GM23338 (cell line): ENCODE results near the gene GFER. TPM values are rescaled to one million over a fixed set of nuclear protein-coding genes. Genes with fewer than 3 reads are reported as not detected.

Source experiments
- ATAC-seq: fragments of 200-7000 bp; cut with Tn5 transposase; 3 replicates; pipeline ENCODE4 v1.9.1; 2020
- DNase-seq: peaks from one replicate; pipeline ENCODE4 v3.0.0-alpha.2; 2015; ENCODE audit warnings: low spot score
- H2AFZ ChIP-seq: fragments of 200-600 bp; sonication (generic); 2 replicates; pipeline ENCODE4 v1.8.0; 2016; ENCODE audit warnings: antibody characterized with exemption, mild to moderate bottlenecking, moderate library complexity
- H3F3A ChIP-seq: fragments of 200-600 bp; sonication (generic); replicated peaks from 2 replicates; pipeline ENCODE4 v1.8.0; 2017; ENCODE audit warnings: antibody characterized with exemption, mixed run types, low read depth
- H3K27ac ChIP-seq: fragments of 200-600 bp; sonication (generic); 2 replicates; pipeline ENCODE4 v1.6.1; 2016; ENCODE audit warnings: low read depth
- H3K27me3 ChIP-seq: fragments of 200-600 bp; sonication (generic); 2 replicates; pipeline ENCODE4 v1.8.0; 2016; ENCODE audit warnings: mild to moderate bottlenecking, mixed run types, moderate library complexity; ENCODE audit not compliant: insufficient read depth
- H3K36me3 ChIP-seq: fragments of 200-600 bp; sonication (generic); 2 replicates; pipeline ENCODE4 v1.8.0; 2016; ENCODE audit warnings: mild to moderate bottlenecking; ENCODE audit not compliant: insufficient read depth
- H3K4me1 ChIP-seq: fragments of 200-600 bp; sonication (generic); 2 replicates; pipeline ENCODE4 v1.8.0; 2016; ENCODE audit warnings: mild to moderate bottlenecking, moderate library complexity; ENCODE audit not compliant: insufficient read depth
- H3K4me2 ChIP-seq: fragments of 200-600 bp; sonication (generic); 2 replicates; pipeline ENCODE4 v1.7.1; 2017; ENCODE audit warnings: mixed run types
- H3K4me3 ChIP-seq: fragments of 200-600 bp; sonication (generic); 2 replicates; pipeline ENCODE4 v1.6.1; 2016; ENCODE audit warnings: mixed run types
- H3K79me2 ChIP-seq: fragments of 200-600 bp; sonication (generic); replicated peaks from 2 replicates; pipeline ENCODE4 v1.8.0; 2017; ENCODE audit warnings: mild to moderate bottlenecking; ENCODE audit not compliant: insufficient read depth
- H3K9me2 ChIP-seq: fragments of 200-600 bp; sonication (generic); 2 replicates; pipeline ENCODE4 v1.8.0; 2017; ENCODE audit not compliant: insufficient read depth
- H4K20me1 ChIP-seq: fragments of 200-600 bp; sonication (generic); replicated peaks from 2 replicates; pipeline ENCODE4 v1.8.0; 2017; ENCODE audit warnings: mild to moderate bottlenecking; ENCODE audit not compliant: insufficient read depth
- H3K27ac Mint-ChIP-seq: 2 replicates; pipeline ENCODE4 v1.8.0; 2020; ENCODE audit warnings: inconsistent platforms, mild to moderate bottlenecking, moderate library complexity, mixed read lengths
- H3K27me3 Mint-ChIP-seq: 3 replicates; pipeline ENCODE4 v1.8.0; 2022; ENCODE audit warnings: low read depth, mild to moderate bottlenecking, moderate library complexity, mixed read lengths, inconsistent platforms; ENCODE audit not compliant: insufficient read depth, poor library complexity
- H3K36me3 Mint-ChIP-seq: 3 replicates; pipeline ENCODE4 v1.8.0; 2021; ENCODE audit warnings: low read depth, mild to moderate bottlenecking, inconsistent platforms, moderate library complexity, mixed read lengths
- H3K4me1 Mint-ChIP-seq: 3 replicates; pipeline ENCODE4 v1.8.0; 2020; ENCODE audit warnings: mild to moderate bottlenecking, inconsistent platforms, mixed read lengths
- H3K4me3 Mint-ChIP-seq: 3 replicates; pipeline ENCODE4 v1.8.0; 2021; ENCODE audit warnings: moderate library complexity, mild to moderate bottlenecking, inconsistent platforms, mixed read lengths
- H3K9me3 Mint-ChIP-seq: 3 replicates; pipeline ENCODE4 v1.8.0; 2020; ENCODE audit warnings: moderate library complexity, mild to moderate bottlenecking, inconsistent platforms, mixed read lengths
- CREB1 ChIP-seq: fragments of 250-450 bp; sonication (Bioruptor Pico); IDR thresholded peaks from 2 replicates; pipeline ENCODE4 v1.5.0; 2020; ENCODE audit warnings: low read depth, mild to moderate bottlenecking, moderate library complexity
- CTCF ChIP-seq, 2 experiments: fragments of 200-600 bp in 1 of 2; sonication (generic) in 1 of 2; conservative IDR thresholded peaks; 2 replicates each; pipeline versions ENCODE4 v1.5.1 to v1.6.1; 2016 to 2017; ENCODE audit warnings: antibody characterized with exemption in 2 of 2, low read depth in 2 of 2, mild to moderate bottlenecking in 2 of 2, moderate library complexity in 1 of 2
- ETS1 ChIP-seq: IDR thresholded peaks from 2 replicates; pipeline ENCODE4 v1.6.1; 2016; ENCODE audit warnings: antibody characterized with exemption
- EZH2 ChIP-seq: fragments of 200-600 bp; sonication (generic); IDR thresholded peaks from one replicate; pipeline ENCODE4 v1.8.0; 2017; ENCODE audit warnings: antibody characterized with exemption, mild to moderate bottlenecking, low read depth; ENCODE audit not compliant: unreplicated experiment
- EZH2phosphoT487 ChIP-seq: fragments of 200-600 bp; sonication (generic); IDR thresholded peaks from one replicate; pipeline ENCODE4 v1.8.1; 2018; ENCODE audit warnings: antibody characterized with exemption; ENCODE audit not compliant: unreplicated experiment
- JUNB ChIP-seq: IDR thresholded peaks from one replicate; pipeline ENCODE4 v1.6.1; 2016; ENCODE audit warnings: antibody characterized with exemption; ENCODE audit not compliant: unreplicated experiment
- NANOG ChIP-seq: IDR thresholded peaks from 2 replicates; pipeline ENCODE4 v1.6.1; 2016; ENCODE audit warnings: antibody characterized with exemption, borderline replicate concordance
- POLR2AphosphoS5 ChIP-seq: IDR thresholded peaks from 2 replicates; pipeline ENCODE4 v1.6.1; 2016; ENCODE audit warnings: antibody characterized with exemption, low read depth
- STAT1 ChIP-seq: IDR thresholded peaks from one replicate; pipeline ENCODE4 v1.6.1; 2016; ENCODE audit warnings: antibody characterized with exemption; ENCODE audit not compliant: unreplicated experiment
- ZNF114 ChIP-seq: fragments of 250-450 bp; sonication (Bioruptor Pico); IDR thresholded peaks from 2 replicates; pipeline ENCODE4 v1.5.0; 2020; ENCODE audit warnings: mild to moderate bottlenecking, moderate library complexity
- ZNF331 ChIP-seq: fragments of 250-450 bp; sonication (Bioruptor Pico); IDR thresholded peaks from 2 replicates; pipeline ENCODE4 v1.5.0; 2020; ENCODE audit warnings: low read depth, mild to moderate bottlenecking, moderate library complexity
- polyA plus RNA-seq: library from polyadenylated mRNA; unstranded; fragments of >200 nt; fragmentation: Nextera tagmentation; extraction: Ambion mirVana; gene quantifications from 2 replicates; pipeline ENCODE4 v1.2.1, GENCODE V29; 2016
- total RNA-seq: library from RNA; depleted of rRNA; stranded (reverse); fragments of >200 nt; shearing (Covaris generic); gene quantifications from 2 replicates; pipeline ENCODE4 v1.2.3, GENCODE V29; 2014
- TF ChIP-seq, protein P1 (sequence below): fragments of 250-450 bp; sonication (Bioruptor Pico); IDR thresholded peaks from 2 replicates; pipeline ENCODE4 v1.5.0; 2020; ENCODE audit warnings: mild to moderate bottlenecking, moderate library complexity
- TF ChIP-seq, protein P2 (sequence below): IDR thresholded peaks from one replicate; pipeline ENCODE4 v1.6.1; 2018; ENCODE audit warnings: antibody characterized with exemption; ENCODE audit not compliant: unreplicated experiment

The GFER gene
- total and polyA plus RNA-seq, 2 experiments from 2014 or later = 40.1 to 64.5 TPM

GRCh38 chr16:1950559-1950958 lies 33.4 kb upstream of the GFER start:
- no peak for ATAC-seq
- H3K27me3 ChIP-seq = no peaks in the 10 kb centered on the region
- Mint-ChIP-seq H3K36me3 (no peaks in the 10 kb centered on the region), H3K4me3 (no peak overlapping the region), H3K27me3 (peaks cover 3% of the 10 kb centered on the region), H3K9me3 (no peaks in the 10 kb centered on the region), H3K27ac (no peak overlapping the region), H3K4me1 (no peaks in the 10 kb centered on the region; the same call in 2 of the 3 replicates)
- no peaks in the 10 kb centered on the region for H3K36me3 ChIP-seq
- no peaks in the 10 kb centered on the region for H3K79me2 ChIP-seq
- H3K9me2 ChIP-seq = no peaks in the 10 kb centered on the region
- H3F3A ChIP-seq = no peaks in the 10 kb centered on the region
- H3K4me2 ChIP-seq = no peak overlapping the region
- TF ChIP-seq EZH2phosphoT487 (no peak), NANOG (no peak), POLR2AphosphoS5 (no peak), JUNB (no peak), STAT1 (no peak), ZNF331 (no peak), ETS1 (no peak), EZH2 (no peak), ZNF114 (CRISPR knock-in tag) (no peak), CTCF (conservative IDR thresholded peaks at IDR 0.05; ENCODE audit: low read depth in 2 of 2) (no peak), CREB1 (CRISPR knock-in tag) (no peak)
- TF ChIP-seq, protein P1, sequence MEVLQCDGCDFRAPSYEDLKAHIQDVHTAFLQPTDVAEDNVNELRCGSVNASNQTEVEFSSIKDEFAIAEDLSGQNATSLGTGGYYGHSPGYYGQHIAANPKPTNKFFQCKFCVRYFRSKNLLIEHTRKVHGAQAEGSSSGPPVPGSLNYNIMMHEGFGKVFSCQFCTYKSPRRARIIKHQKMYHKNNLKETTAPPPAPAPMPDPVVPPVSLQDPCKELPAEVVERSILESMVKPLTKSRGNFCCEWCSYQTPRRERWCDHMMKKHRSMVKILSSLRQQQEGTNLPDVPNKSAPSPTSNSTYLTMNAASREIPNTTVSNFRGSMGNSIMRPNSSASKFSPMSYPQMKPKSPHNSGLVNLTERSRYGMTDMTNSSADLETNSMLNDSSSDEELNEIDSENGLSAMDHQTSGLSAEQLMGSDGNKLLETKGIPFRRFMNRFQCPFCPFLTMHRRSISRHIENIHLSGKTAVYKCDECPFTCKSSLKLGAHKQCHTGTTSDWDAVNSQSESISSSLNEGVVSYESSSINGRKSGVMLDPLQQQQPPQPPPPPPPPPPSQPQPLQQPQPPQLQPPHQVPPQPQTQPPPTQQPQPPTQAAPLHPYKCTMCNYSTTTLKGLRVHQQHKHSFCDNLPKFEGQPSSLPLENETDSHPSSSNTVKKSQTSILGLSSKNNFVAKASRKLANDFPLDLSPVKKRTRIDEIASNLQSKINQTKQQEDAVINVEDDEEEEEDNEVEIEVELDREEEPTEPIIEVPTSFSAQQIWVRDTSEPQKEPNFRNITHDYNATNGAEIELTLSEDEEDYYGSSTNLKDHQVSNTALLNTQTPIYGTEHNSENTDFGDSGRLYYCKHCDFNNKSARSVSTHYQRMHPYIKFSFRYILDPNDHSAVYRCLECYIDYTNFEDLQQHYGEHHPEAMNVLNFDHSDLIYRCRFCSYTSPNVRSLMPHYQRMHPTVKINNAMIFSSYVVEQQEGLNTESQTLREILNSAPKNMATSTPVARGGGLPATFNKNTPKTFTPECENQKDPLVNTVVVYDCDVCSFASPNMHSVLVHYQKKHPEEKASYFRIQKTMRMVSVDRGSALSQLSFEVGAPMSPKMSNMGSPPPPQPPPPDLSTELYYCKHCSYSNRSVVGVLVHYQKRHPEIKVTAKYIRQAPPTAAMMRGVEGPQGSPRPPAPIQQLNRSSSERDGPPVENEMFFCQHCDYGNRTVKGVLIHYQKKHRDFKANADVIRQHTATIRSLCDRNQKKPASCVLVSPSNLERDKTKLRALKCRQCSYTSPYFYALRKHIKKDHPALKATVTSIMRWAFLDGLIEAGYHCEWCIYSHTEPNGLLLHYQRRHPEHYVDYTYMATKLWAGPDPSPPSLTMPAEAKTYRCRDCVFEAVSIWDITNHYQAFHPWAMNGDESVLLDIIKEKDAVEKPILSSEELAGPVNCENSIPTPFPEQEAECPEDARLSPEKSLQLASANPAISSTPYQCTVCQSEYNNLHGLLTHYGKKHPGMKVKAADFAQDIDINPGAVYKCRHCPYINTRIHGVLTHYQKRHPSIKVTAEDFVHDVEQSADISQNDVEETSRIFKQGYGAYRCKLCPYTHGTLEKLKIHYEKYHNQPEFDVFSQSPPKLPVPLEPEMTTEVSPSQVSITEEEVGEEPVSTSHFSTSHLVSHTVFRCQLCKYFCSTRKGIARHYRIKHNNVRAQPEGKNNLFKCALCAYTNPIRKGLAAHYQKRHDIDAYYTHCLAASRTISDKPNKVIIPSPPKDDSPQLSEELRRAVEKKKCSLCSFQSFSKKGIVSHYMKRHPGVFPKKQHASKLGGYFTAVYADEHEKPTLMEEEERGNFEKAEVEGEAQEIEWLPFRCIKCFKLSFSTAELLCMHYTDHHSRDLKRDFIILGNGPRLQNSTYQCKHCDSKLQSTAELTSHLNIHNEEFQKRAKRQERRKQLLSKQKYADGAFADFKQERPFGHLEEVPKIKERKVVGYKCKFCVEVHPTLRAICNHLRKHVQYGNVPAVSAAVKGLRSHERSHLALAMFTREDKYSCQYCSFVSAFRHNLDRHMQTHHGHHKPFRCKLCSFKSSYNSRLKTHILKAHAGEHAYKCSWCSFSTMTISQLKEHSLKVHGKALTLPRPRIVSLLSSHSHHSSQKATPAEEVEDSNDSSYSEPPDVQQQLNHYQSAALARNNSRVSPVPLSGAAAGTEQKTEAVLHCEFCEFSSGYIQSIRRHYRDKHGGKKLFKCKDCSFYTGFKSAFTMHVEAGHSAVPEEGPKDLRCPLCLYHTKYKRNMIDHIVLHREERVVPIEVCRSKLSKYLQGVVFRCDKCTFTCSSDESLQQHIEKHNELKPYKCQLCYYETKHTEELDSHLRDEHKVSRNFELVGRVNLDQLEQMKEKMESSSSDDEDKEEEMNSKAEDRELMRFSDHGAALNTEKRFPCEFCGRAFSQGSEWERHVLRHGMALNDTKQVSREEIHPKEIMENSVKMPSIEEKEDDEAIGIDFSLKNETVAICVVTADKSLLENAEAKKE (CRISPR knock-in tag) = no peak
- TF ChIP-seq, protein P2, sequence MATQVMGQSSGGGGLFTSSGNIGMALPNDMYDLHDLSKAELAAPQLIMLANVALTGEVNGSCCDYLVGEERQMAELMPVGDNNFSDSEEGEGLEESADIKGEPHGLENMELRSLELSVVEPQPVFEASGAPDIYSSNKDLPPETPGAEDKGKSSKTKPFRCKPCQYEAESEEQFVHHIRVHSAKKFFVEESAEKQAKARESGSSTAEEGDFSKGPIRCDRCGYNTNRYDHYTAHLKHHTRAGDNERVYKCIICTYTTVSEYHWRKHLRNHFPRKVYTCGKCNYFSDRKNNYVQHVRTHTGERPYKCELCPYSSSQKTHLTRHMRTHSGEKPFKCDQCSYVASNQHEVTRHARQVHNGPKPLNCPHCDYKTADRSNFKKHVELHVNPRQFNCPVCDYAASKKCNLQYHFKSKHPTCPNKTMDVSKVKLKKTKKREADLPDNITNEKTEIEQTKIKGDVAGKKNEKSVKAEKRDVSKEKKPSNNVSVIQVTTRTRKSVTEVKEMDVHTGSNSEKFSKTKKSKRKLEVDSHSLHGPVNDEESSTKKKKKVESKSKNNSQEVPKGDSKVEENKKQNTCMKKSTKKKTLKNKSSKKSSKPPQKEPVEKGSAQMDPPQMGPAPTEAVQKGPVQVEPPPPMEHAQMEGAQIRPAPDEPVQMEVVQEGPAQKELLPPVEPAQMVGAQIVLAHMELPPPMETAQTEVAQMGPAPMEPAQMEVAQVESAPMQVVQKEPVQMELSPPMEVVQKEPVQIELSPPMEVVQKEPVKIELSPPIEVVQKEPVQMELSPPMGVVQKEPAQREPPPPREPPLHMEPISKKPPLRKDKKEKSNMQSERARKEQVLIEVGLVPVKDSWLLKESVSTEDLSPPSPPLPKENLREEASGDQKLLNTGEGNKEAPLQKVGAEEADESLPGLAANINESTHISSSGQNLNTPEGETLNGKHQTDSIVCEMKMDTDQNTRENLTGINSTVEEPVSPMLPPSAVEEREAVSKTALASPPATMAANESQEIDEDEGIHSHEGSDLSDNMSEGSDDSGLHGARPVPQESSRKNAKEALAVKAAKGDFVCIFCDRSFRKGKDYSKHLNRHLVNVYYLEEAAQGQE = no peak
- no peak overlapping the region for H3K4me3 ChIP-seq
- H2AFZ ChIP-seq = no peak overlapping the region
- DNase-seq = no peak
- H3K4me1 ChIP-seq = no peaks in the 10 kb centered on the region
- no peaks in the 10 kb centered on the region for H4K20me1 ChIP-seq
- no peak overlapping the region for H3K27ac ChIP-seq
